RWPE2 (cell line): ENCODE measurements around the gene NADK.
A peak's percentile ranks its signal among the peaks of the same experiment; 100 is the strongest.
"Not testable (repeated sequence)": the region's sequence is repeated elsewhere in the genome, so short reads cannot be mapped to it uniquely, and the experiment has no call there.

Source experiments
- ATAC-seq: fragments of 200-7000 bp; cut with Tn5 transposase; 3 replicates; pipeline ENCODE4 v1.9.1; 2021; ENCODE audit warnings: low read depth
- DNase-seq: peaks from one replicate; pipeline ENCODE4 v3.0.0-alpha.2; 2020; ENCODE audit warnings: low spot score
- H3K27ac ChIP-seq: fragments of 450-650 bp; 2 replicates; pipeline ENCODE4 v1.5.1; 2017; ENCODE audit warnings: mild to moderate bottlenecking; ENCODE audit not compliant: poor library complexity, severe bottlenecking
- H3K27me3 ChIP-seq: fragments of 250-450 bp; sonication (Bioruptor Pico); 2 replicates; pipeline ENCODE4 v1.5.1; 2021; ENCODE audit warnings: mild to moderate bottlenecking, moderate library complexity; ENCODE audit not compliant: insufficient read depth, poor library complexity, severe bottlenecking
- H3K36me3 ChIP-seq: fragments of 250-450 bp; sonication (Bioruptor Pico); 2 replicates; pipeline ENCODE4 v1.5.1; 2020; ENCODE audit warnings: low read depth, mild to moderate bottlenecking, moderate library complexity
- H3K4me1 ChIP-seq: fragments of 250-450 bp; sonication (Bioruptor Pico); 2 replicates; pipeline ENCODE4 v1.5.1; 2021; ENCODE audit warnings: mild to moderate bottlenecking, moderate library complexity; ENCODE audit not compliant: insufficient read depth, poor library complexity, severe bottlenecking
- H3K4me3 ChIP-seq: fragments of 250-450 bp; sonication (Bioruptor Pico); 2 replicates; pipeline ENCODE4 v1.5.1; 2021; ENCODE audit warnings: mild to moderate bottlenecking, moderate library complexity; ENCODE audit not compliant: severe bottlenecking
- H3K9me3 ChIP-seq: fragments of 250-450 bp; sonication (Bioruptor Pico); 2 replicates; pipeline ENCODE4 v1.5.1; 2021; ENCODE audit warnings: mild to moderate bottlenecking, moderate library complexity; ENCODE audit not compliant: severe bottlenecking
- TF ChIP-seq, protein P1 (sequence below): fragments of 450-650 bp; IDR thresholded peaks from one replicate; pipeline ENCODE4 v1.5.1; 2017; ENCODE audit warnings: mild to moderate bottlenecking, moderate library complexity; ENCODE audit not compliant: poor library complexity, severe bottlenecking

The NADK gene

GRCh38 chr1:1732381-1732780, 45.9 kb downstream of the NADK start:
- Histone ChIP-seq H3K4me1 (no peaks in the 10 kb centered on the region), H3K4me3 (no peak overlapping the region), H3K36me3 (peaks cover 10% of the 10 kb centered on the region; the same call in 1 of the 2 replicates), H3K27ac (no peak overlapping the region), H3K27me3 (no peaks in the 10 kb centered on the region), H3K9me3 (no peaks in the 10 kb centered on the region)
- DNase-seq (no peak), ATAC-seq (no peak)
- TF ChIP-seq, protein P1, sequence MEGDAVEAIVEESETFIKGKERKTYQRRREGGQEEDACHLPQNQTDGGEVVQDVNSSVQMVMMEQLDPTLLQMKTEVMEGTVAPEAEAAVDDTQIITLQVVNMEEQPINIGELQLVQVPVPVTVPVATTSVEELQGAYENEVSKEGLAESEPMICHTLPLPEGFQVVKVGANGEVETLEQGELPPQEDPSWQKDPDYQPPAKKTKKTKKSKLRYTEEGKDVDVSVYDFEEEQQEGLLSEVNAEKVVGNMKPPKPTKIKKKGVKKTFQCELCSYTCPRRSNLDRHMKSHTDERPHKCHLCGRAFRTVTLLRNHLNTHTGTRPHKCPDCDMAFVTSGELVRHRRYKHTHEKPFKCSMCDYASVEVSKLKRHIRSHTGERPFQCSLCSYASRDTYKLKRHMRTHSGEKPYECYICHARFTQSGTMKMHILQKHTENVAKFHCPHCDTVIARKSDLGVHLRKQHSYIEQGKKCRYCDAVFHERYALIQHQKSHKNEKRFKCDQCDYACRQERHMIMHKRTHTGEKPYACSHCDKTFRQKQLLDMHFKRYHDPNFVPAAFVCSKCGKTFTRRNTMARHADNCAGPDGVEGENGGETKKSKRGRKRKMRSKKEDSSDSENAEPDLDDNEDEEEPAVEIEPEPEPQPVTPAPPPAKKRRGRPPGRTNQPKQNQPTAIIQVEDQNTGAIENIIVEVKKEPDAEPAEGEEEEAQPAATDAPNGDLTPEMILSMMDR: no peak

DNA sequence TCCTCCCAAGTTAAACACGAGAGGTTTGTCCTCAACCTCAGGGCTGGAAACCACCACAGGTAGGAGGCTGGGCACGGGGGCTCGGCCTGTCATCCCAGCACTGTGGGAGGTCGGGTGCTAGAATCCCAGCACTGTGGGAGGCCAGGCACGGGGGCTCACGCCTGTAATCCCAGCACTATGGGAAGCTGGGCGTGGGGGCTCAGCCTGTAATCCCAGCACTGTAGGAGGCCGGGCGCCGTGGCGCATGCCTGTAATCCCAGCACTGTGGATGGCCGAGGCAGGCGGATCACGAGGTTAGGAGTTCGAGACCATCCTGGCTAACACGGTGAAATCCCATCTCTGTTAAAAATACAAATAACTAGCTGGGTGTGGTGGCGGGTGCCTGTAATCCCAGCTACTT, 47.4 kb downstream of the NADK start:
- DNase-seq (no peak), ATAC-seq (no peak)
- Histone ChIP-seq H3K9me3 (no peaks in the 10 kb centered on the region), H3K4me1 (no peaks in the 10 kb centered on the region), H3K4me3 (no peak overlapping the region), H3K36me3 (peaks cover 10% of the 10 kb centered on the region; the same call in 1 of the 2 replicates), H3K27ac (no peak overlapping the region), H3K27me3 (no peaks in the 10 kb centered on the region)
- TF ChIP-seq, protein P1: no peak

DNA sequence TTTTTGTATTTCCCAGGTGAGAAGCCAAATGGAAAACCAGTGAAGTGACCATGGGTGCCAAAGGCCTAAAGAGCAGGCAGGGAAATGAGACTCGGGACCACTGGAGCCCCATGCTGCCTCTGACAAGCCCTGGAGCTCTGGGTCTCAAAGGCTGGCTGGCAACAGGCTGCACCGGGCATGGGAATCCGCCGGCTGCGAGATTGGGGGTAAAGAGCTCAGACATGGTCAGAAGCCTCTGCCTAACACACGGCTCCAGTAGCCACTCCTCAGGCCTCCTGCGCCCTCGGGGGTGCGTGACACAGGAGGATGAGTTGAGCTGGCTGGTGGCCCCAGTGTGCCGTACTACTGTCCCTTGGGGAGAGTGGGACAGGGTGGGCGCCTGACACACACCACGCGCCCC, 48.0 kb downstream of the NADK start:
- peaks cover 10% of the 10 kb centered on the region; the same call in 1 of the 2 replicates for H3K36me3 ChIP-seq
- not testable (repeated sequence) for H3K4me1 ChIP-seq, ATAC-seq, H3K9me3 ChIP-seq, H3K27me3 ChIP-seq, DNase-seq, H3K4me3 ChIP-seq, H3K27ac ChIP-seq

- peaks cover 10% of the 10 kb centered on the region; the same call in 1 of the 2 replicates for H3K36me3 ChIP-seq
- not testable (repeated sequence) for H3K4me3 ChIP-seq, H3K9me3 ChIP-seq, H3K27me3 ChIP-seq, DNase-seq, H3K4me1 ChIP-seq, ATAC-seq
- peak overlapping the region; percentile 20 for H3K27ac ChIP-seq
These were observed 49.0 kb downstream of the NADK start for GRCh38 chr1:1729116-1729816.

DNA sequence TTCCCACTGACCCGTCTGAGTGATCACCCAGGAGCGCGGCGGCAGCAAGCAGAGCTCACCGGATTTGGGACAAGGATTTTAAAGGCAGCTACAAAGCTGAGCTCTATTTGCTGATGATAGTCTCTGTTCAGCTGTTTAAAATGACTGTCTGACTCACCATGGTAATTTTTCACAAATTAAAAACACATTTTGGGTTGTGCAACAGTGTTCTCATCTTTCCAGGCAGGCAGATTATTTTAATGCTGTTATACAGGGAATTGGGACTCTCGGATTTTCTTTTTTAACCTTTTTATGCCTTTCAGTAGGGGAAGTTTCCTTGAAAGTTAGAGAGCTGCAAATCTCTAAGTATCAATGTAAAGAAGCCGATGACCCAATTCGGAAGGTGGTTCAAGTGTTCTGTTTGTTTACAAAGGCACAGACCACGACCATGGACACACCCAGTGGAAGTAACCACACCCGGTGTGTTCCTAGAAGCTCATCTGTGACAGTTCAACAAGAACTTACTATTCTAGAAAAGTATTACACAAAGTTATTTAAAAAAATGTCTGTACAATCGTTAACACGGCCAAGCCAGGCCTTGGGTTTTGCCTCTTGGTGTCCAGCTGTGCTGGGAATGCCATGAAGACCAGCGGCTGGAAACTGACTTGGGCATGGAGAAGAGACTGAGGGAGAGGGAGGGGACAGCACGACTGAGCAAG, 49.8 kb downstream of the NADK start:
- H3K9me3 ChIP-seq, DNase-seq, H3K4me1 ChIP-seq, H3K4me3 ChIP-seq, ATAC-seq, H3K27me3 ChIP-seq: not testable (repeated sequence)
- Histone ChIP-seq H3K27ac (peak overlapping the region; percentile 20), H3K36me3 (peaks cover 10% of the 10 kb centered on the region; the same call in 1 of the 2 replicates)

DNA sequence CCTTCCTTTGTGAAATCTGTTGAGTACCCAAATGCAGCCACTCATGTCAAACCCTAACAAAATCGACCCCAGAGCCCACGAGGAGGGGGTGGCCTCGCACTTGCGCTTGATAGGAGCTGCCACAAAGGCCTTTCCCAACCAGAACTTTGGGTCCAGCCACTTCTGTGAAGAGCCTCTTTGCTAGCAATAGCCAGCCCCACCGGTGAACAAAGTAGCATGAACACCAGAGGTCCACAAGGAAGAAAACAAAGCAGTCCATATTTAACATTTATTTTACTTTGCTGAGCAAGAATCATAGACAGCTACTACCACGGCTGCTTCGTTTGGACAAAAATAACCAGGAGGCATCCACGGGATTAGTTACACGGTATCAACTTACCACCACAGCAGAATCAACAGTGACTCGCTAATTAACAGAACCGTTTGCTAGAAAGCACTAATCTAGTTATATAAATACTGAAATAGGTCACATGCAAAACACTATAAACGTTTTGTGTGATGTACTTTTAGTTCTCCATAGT, 51.1 kb downstream of the NADK start:
- H3K9me3 ChIP-seq, H3K27ac ChIP-seq, ATAC-seq, H3K4me1 ChIP-seq, H3K36me3 ChIP-seq, H3K4me3 ChIP-seq, H3K27me3 ChIP-seq, DNase-seq: not testable (repeated sequence)

DNA sequence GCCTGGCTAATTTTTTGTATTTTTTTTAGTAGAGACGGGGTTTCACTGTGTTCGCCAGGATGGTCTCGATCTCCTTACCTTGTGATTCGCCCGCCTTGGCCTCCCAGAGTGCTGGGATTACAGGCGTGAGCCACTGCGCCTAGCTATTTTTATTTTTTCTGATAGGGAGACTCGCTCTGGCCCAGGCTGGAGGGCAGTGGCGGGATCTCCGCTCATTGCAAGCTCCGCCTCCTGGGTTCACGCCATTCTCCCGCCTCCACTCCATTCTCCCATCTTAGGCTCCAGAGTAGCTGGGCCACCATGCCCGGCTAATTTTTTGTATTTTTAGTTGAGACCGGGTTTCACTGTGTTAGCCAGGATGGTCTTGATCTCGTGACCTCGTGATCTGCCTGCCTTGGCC, 52.2 kb downstream of the NADK start:
- not testable (repeated sequence) for H3K27me3 ChIP-seq, DNase-seq, H3K9me3 ChIP-seq, H3K27ac ChIP-seq, H3K36me3 ChIP-seq, H3K4me3 ChIP-seq, H3K4me1 ChIP-seq, ATAC-seq
